Dermis microvascular lymphatic vessel endothelial cell (primary cell): ENCODE results near the gene SORBS1. TPM values are rescaled to one million over a fixed set of nuclear protein-coding genes. Genes with fewer than 3 reads are reported as not detected.
"Not testable (repeated sequence)": the region's sequence is repeated elsewhere in the genome, so short reads cannot be mapped to it uniquely, and the experiment has no call there.

ENCODE experiments used
- DNase-seq, 2 donors: peaks; one replicate each; pipeline versions ENCODE4 v3.0.0 to v3.0.0-alpha.2; 2010; ENCODE audit warnings: low read depth in 2 of 2
- total RNA-seq: library from RNA; depleted of rRNA; stranded (reverse); fragments of >200 nt; gene quantifications from 2 replicates; pipeline ENCODE4 v1.2.1, GENCODE V29; 2014

The SORBS1 gene
- total RNA-seq, 1 donor from 2014 or later = 0.77 TPM

- DNase-seq = no peak
Measured at GRCh38 chr10:95493862-95494261, 67.3 kb downstream of the SORBS1 start.

GRCh38 chr10:95487994-95488393, 73.2 kb downstream of the SORBS1 start:
- DNase-seq = no peak

GRCh38 chr10:95485056-95485844, 75.9 kb downstream of the SORBS1 start:
- DNase-seq = peak; percentile 81 to 86

- DNase-seq = no peak
Measured at GRCh38 chr10:95482501-95483233, 78.5 kb downstream of the SORBS1 start.

- DNase-seq = peak; percentile 21 to 65
Measured at GRCh38 chr10:95480901-95481491, 80.2 kb downstream of the SORBS1 start.

GRCh38 chr10:95480102-95480900, 80.9 kb downstream of the SORBS1 start:
- peak; percentile 83 to 97 for DNase-seq

- peak in 1 of 2 donors; percentile 48 for DNase-seq
Measured at GRCh38 chr10:95478935-95479334, 82.2 kb downstream of the SORBS1 start.

- no peak for DNase-seq
Measured at GRCh38 chr10:95478185-95478584, 83.0 kb downstream of the SORBS1 start.

- DNase-seq = no peak
Measured at GRCh38 chr10:95477175-95477520, 84.0 kb downstream of the SORBS1 start.

GRCh38 chr10:95476469-95477174, 84.5 kb downstream of the SORBS1 start:
- no peak for DNase-seq

- no peak for DNase-seq
Measured at GRCh38 chr10:95475827-95476468, 85.2 kb downstream of the SORBS1 start.

GRCh38 chr10:95475003-95475383, 86.2 kb downstream of the SORBS1 start:
- DNase-seq = no peak

GRCh38 chr10:95474228-95475002, 86.8 kb downstream of the SORBS1 start:
- DNase-seq = peak; percentile 58 to 59

GRCh38 chr10:95472304-95473088, 88.7 kb downstream of the SORBS1 start:
- DNase-seq = no peak

- DNase-seq = no peak
Measured at GRCh38 chr10:95469676-95470075, 91.5 kb downstream of the SORBS1 start.

- no peak for DNase-seq
Measured at GRCh38 chr10:95469251-95469650, 91.9 kb downstream of the SORBS1 start.

- not testable (repeated sequence) for DNase-seq
Measured at GRCh38 chr10:95467642-95468041, 93.5 kb downstream of the SORBS1 start.

GRCh38 chr10:95467162-95467599, 94.0 kb downstream of the SORBS1 start:
- DNase-seq = peak in 1 of 2 donors; percentile 64

- no peak for DNase-seq
Measured at GRCh38 chr10:95466436-95466835, 94.7 kb downstream of the SORBS1 start.
